Osteocyte (in vitro differentiated cells): ENCODE data around the gene SAYSD1. TPM values are rescaled to one million over a fixed set of nuclear protein-coding genes. Genes with fewer than 3 reads are reported as not detected.
A peak's percentile ranks its signal among the peaks of the same experiment; 100 is the strongest.

Experiments
- DNase-seq: peaks from one replicate; pipeline ENCODE4 v3.0.0; 2021; ENCODE audit warnings: mixed read lengths; ENCODE audit not compliant: unreplicated experiment; ENCODE audit errors: extremely low spot score
- H3K27ac Mint-ChIP-seq: one replicate; pipeline ENCODE4 v1.8.0; 2021; ENCODE audit warnings: mild to moderate bottlenecking, mixed read lengths; ENCODE audit not compliant: unreplicated experiment
- H3K27me3 Mint-ChIP-seq: one replicate; pipeline ENCODE4 v1.8.0; 2021; ENCODE audit warnings: mixed read lengths; ENCODE audit not compliant: unreplicated experiment
- H3K36me3 Mint-ChIP-seq: one replicate; pipeline ENCODE4 v1.8.0; 2021; ENCODE audit warnings: mixed read lengths; ENCODE audit not compliant: unreplicated experiment
- H3K4me1 Mint-ChIP-seq: one replicate; pipeline ENCODE4 v1.8.0; 2021; ENCODE audit warnings: mixed read lengths; ENCODE audit not compliant: unreplicated experiment
- H3K4me3 Mint-ChIP-seq: one replicate; pipeline ENCODE4 v1.8.0; 2021; ENCODE audit warnings: mild to moderate bottlenecking, moderate library complexity, mixed read lengths; ENCODE audit not compliant: unreplicated experiment
- H3K9me3 Mint-ChIP-seq: one replicate; pipeline ENCODE4 v1.8.0; 2021; ENCODE audit warnings: mixed read lengths; ENCODE audit not compliant: unreplicated experiment
- CTCF ChIP-seq: fragments of 200-600 bp; sonication (generic); IDR thresholded peaks from 2 replicates; pipeline ENCODE4 v1.5.0; 2021; ENCODE audit warnings: antibody characterized with exemption, mild to moderate bottlenecking, moderate library complexity
- total RNA-seq: library from RNA; stranded (reverse); gene quantifications from 2 replicates; pipeline ENCODE4 v1.2.1, GENCODE V29; 2021

The SAYSD1 gene
- total RNA-seq, 1 donor from 2014 or later = 17.6 TPM

GRCh38 chr6:39080246-39080875 is 34.6 kb downstream of the SAYSD1 start:
- DNase-seq = no peak
- no peaks in the 10 kb centered on the region for H3K36me3 Mint-ChIP-seq
- H3K4me1 Mint-ChIP-seq = no peaks in the 10 kb centered on the region
- no peak overlapping the region for H3K4me3 Mint-ChIP-seq
- H3K9me3 Mint-ChIP-seq = no peaks in the 10 kb centered on the region
- no peak for TF ChIP-seq CTCF
- no peak overlapping the region for H3K27ac Mint-ChIP-seq
- H3K27me3 Mint-ChIP-seq = peaks cover 2% of the 10 kb centered on the region

- Mint-ChIP-seq H3K27me3 (peaks cover 2% of the 10 kb centered on the region), H3K4me1 (no peaks in the 10 kb centered on the region), H3K27ac (no peak overlapping the region), H3K9me3 (no peaks in the 10 kb centered on the region), H3K36me3 (no peaks in the 10 kb centered on the region), H3K4me3 (no peak overlapping the region)
- DNase-seq = no peak
- TF ChIP-seq CTCF = no peak
These were observed 35.5 kb downstream of the SAYSD1 start for GRCh38 chr6:39079197-39080125.

- DNase-seq = peak; percentile 57
- Mint-ChIP-seq H3K9me3 (no peaks in the 10 kb centered on the region), H3K4me1 (no peaks in the 10 kb centered on the region), H3K4me3 (no peak overlapping the region), H3K27me3 (peaks cover 2% of the 10 kb centered on the region), H3K27ac (no peak overlapping the region), H3K36me3 (no peaks in the 10 kb centered on the region)
- TF ChIP-seq CTCF = no peak
These were observed 36.3 kb downstream of the SAYSD1 start for GRCh38 chr6:39078695-39079094.

GRCh38 chr6:39077882-39078594 is 36.9 kb downstream of the SAYSD1 start:
- no peaks in the 10 kb centered on the region for H3K36me3 Mint-ChIP-seq
- no peaks in the 10 kb centered on the region for H3K9me3 Mint-ChIP-seq
- no peaks in the 10 kb centered on the region for H3K4me1 Mint-ChIP-seq
- H3K27ac Mint-ChIP-seq = no peak overlapping the region
- DNase-seq = peak; percentile 78
- H3K4me3 Mint-ChIP-seq = no peak overlapping the region
- H3K27me3 Mint-ChIP-seq = peaks cover 2% of the 10 kb centered on the region
- no peak for TF ChIP-seq CTCF
